IMR-90 (cell line): Measurements from ENCODE around the gene CTNNA2.

Experiments
- BHLHE40 ChIP-seq: fragments of 150-350 bp; IDR thresholded peaks from 2 replicates; pipeline ENCODE4 v1.6.1; 2016; ENCODE audit warnings: mild to moderate bottlenecking, low read depth, low read length
- CEBPB ChIP-seq: IDR thresholded peaks from 2 replicates; pipeline ENCODE4 v1.6.1; 2012; ENCODE audit warnings: low read depth, low read length, improper control_type of control experiment
- MAFK ChIP-seq: IDR thresholded peaks from 2 replicates; pipeline ENCODE4 v1.6.1; 2012; ENCODE audit warnings: low read depth, low read length, improper control_type of control experiment
- MAZ ChIP-seq: IDR thresholded peaks from 2 replicates; pipeline ENCODE4 v1.6.1; 2012; ENCODE audit warnings: low read depth, mild to moderate bottlenecking, low read length, improper control_type of control experiment, moderate library complexity, borderline replicate concordance
- MXI1 ChIP-seq: IDR thresholded peaks from 2 replicates; pipeline ENCODE4 v1.6.1; 2012; ENCODE audit warnings: low read depth, mild to moderate bottlenecking, low read length, moderate library complexity, borderline replicate concordance
- NFE2L2 ChIP-seq: fragments of 150-350 bp; IDR thresholded peaks from 2 replicates; pipeline ENCODE4 v1.6.1; 2016; ENCODE audit warnings: low read depth, mild to moderate bottlenecking, low read length
- POLR2A ChIP-seq: IDR thresholded peaks from 2 replicates; pipeline ENCODE4 v1.6.1; 2012; ENCODE audit warnings: mild to moderate bottlenecking, low read depth, low read length
- RAD21 ChIP-seq: IDR thresholded peaks from 2 replicates; pipeline ENCODE4 v1.6.1; 2012; ENCODE audit warnings: low read length, improper control_type of control experiment
- RCOR1 ChIP-seq: IDR thresholded peaks from 2 replicates; pipeline ENCODE4 v1.6.1; 2012; ENCODE audit warnings: mild to moderate bottlenecking, low read length, improper control_type of control experiment; ENCODE audit not compliant: insufficient replicate concordance
- RFX5 ChIP-seq: IDR thresholded peaks from 2 replicates; pipeline ENCODE4 v1.8.0; 2012; ENCODE audit warnings: low read depth, mild to moderate bottlenecking, low read length, moderate library complexity
- SMC3 ChIP-seq: fragments of 150-350 bp; IDR thresholded peaks from 2 replicates; pipeline ENCODE4 v1.6.1; 2016; ENCODE audit warnings: low read depth, mild to moderate bottlenecking, antibody characterized with exemption, low read length, moderate library complexity
- TF ChIP-seq, protein P1 (sequence below): conservative IDR thresholded peaks from 2 replicates; pipeline ENCODE4 v1.5.1; 2012; ENCODE audit warnings: mild to moderate bottlenecking, low read depth, low read length, improper control_type of control experiment
- TF ChIP-seq, protein P2 (sequence below): fragments of 150-350 bp; IDR thresholded peaks from 2 replicates; pipeline ENCODE4 v1.6.1; 2016; ENCODE audit warnings: low read depth, mild to moderate bottlenecking, low read length, moderate library complexity, borderline replicate concordance
- TF ChIP-seq, protein P3 (sequence below): fragments of 150-350 bp; IDR thresholded peaks from 2 replicates; pipeline ENCODE4 v1.6.1; 2017; ENCODE audit warnings: mild to moderate bottlenecking, antibody characterized with exemption, low read length, low read depth

- TF ChIP-seq POLR2A: no peak
- TF ChIP-seq, protein P1, sequence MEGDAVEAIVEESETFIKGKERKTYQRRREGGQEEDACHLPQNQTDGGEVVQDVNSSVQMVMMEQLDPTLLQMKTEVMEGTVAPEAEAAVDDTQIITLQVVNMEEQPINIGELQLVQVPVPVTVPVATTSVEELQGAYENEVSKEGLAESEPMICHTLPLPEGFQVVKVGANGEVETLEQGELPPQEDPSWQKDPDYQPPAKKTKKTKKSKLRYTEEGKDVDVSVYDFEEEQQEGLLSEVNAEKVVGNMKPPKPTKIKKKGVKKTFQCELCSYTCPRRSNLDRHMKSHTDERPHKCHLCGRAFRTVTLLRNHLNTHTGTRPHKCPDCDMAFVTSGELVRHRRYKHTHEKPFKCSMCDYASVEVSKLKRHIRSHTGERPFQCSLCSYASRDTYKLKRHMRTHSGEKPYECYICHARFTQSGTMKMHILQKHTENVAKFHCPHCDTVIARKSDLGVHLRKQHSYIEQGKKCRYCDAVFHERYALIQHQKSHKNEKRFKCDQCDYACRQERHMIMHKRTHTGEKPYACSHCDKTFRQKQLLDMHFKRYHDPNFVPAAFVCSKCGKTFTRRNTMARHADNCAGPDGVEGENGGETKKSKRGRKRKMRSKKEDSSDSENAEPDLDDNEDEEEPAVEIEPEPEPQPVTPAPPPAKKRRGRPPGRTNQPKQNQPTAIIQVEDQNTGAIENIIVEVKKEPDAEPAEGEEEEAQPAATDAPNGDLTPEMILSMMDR: no peak
- TF ChIP-seq, protein P2, sequence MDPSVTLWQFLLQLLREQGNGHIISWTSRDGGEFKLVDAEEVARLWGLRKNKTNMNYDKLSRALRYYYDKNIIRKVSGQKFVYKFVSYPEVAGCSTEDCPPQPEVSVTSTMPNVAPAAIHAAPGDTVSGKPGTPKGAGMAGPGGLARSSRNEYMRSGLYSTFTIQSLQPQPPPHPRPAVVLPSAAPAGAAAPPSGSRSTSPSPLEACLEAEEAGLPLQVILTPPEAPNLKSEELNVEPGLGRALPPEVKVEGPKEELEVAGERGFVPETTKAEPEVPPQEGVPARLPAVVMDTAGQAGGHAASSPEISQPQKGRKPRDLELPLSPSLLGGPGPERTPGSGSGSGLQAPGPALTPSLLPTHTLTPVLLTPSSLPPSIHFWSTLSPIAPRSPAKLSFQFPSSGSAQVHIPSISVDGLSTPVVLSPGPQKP: no peak
- TF ChIP-seq BHLHE40: no peak
- no peak for TF ChIP-seq MAFK
- no peak for TF ChIP-seq SMC3
- TF ChIP-seq CEBPB: no peak
- no peak for TF ChIP-seq NFE2L2
- no peak for TF ChIP-seq MAZ
- no peak for TF ChIP-seq MXI1
- no peak for TF ChIP-seq RCOR1
- TF ChIP-seq RAD21: no peak
- TF ChIP-seq RFX5: no peak
- TF ChIP-seq, protein P3, sequence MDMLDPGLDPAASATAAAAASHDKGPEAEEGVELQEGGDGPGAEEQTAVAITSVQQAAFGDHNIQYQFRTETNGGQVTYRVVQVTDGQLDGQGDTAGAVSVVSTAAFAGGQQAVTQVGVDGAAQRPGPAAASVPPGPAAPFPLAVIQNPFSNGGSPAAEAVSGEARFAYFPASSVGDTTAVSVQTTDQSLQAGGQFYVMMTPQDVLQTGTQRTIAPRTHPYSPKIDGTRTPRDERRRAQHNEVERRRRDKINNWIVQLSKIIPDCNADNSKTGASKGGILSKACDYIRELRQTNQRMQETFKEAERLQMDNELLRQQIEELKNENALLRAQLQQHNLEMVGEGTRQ: no peak
These were observed 472.7 kb downstream of the CTNNA2 start for GRCh38 chr2:79985571-79985970.
